GM12878 (cell line): ENCODE measurements around the gene BRINP2. TPM values are rescaled to one million over a fixed set of nuclear protein-coding genes. Genes with fewer than 3 reads are reported as not detected.

ENCODE experiments used
- ATAC-seq: fragments of 200-7000 bp; cut with Tn5 transposase; 3 replicates; pipeline ENCODE4 v1.9.1; 2020; ENCODE audit warnings: mild to moderate bottlenecking, moderate library complexity
- BruUV-seq: library from RNA; stranded (reverse); fragments of 400-500 nt; replicated peaks from 2 replicates; lab custom pipeline; 2021; lab: Mats Ljungman, UMichigan
- CTCF ChIA-PET: fragments of 300-600 bp; sonication (Branson Sonifier 250); formaldehyde crosslinking; extraction: SDS; loops from one replicate; lab custom pipeline; 2021; ENCODE audit warnings: inconsistent platforms; lab: Yijun Ruan, JAX
- POLR2A ChIA-PET: fragments of 350-600 bp; formaldehyde crosslinking; extraction: SDS; loops from one replicate; lab custom pipeline; 2021; ENCODE audit warnings: inconsistent platforms; lab: Charles Lee
- RAD21 ChIA-PET: fragments of 300-600 bp; sonication (Branson Sonifier 250); formaldehyde crosslinking; loops from one replicate; lab custom pipeline; 2023; ENCODE audit warnings: antibody characterized with exemption; ENCODE audit not compliant: unreplicated experiment; lab: Charles Lee
- SMC1A ChIA-PET: fragments of 300-600 bp; sonication (Branson Sonifier 250); formaldehyde crosslinking; loops from one replicate; lab custom pipeline; 2023; ENCODE audit not compliant: unreplicated experiment, uncharacterized antibody; lab: Charles Lee
- DNase-seq: peaks from one replicate; pipeline ENCODE4 v3.0.0-alpha.2; 2011; ENCODE audit warnings: low read depth, low spot score
- FAIRE-seq: peaks from 3 replicates; lab custom pipeline; 2011; peaks lifted over from hg19 to GRCh38; lab: Jason Lieb, UNC
- H2AFZ ChIP-seq: 2 replicates; pipeline ENCODE4 v1.6.0; 2011; ENCODE audit warnings: low read depth, low read length, control low read depth; ENCODE audit not compliant: control insufficient read depth
- H3K27ac ChIP-seq: 2 replicates; pipeline ENCODE4 v1.5.1; 2011; ENCODE audit warnings: control low read depth; ENCODE audit not compliant: control insufficient read depth, insufficient read depth
- H3K27me3 ChIP-seq, 2 experiments: replicated peaks in 1 of 2; 2 replicates each; pipeline versions ENCODE4 v1.6.0 to v1.6.1; 2011; ENCODE audit warnings: low read length in 1 of 2; ENCODE audit not compliant: control insufficient read depth in 2 of 2, insufficient read depth in 2 of 2
- H3K36me3 ChIP-seq, 2 experiments: 2 replicates each; pipeline ENCODE4 v1.5.1; 2011; ENCODE audit warnings: low read length in 1 of 2; ENCODE audit not compliant: control insufficient read depth in 2 of 2, insufficient read depth in 2 of 2
- H3K4me1 ChIP-seq: 2 replicates; pipeline ENCODE4 v1.6.1; 2011; ENCODE audit warnings: mild to moderate bottlenecking, low read length, moderate library complexity, mixed read lengths; ENCODE audit not compliant: control insufficient read depth, insufficient read depth
- H3K4me2 ChIP-seq: 2 replicates; pipeline ENCODE4 v1.6.0; 2011; ENCODE audit warnings: control low read depth; ENCODE audit not compliant: control insufficient read depth, insufficient read depth
- H3K4me3 ChIP-seq: fragments of 200-600 bp; sonication (generic); 2 replicates; pipeline ENCODE4 v1.5.1; 2016
- H3K79me2 ChIP-seq: 2 replicates; pipeline ENCODE4 v1.6.0; 2011; ENCODE audit warnings: low read length; ENCODE audit not compliant: control insufficient read depth, insufficient read depth
- H3K9ac ChIP-seq: 2 replicates; pipeline ENCODE4 v1.8.0; 2011; ENCODE audit warnings: low read length, control low read depth, mixed read lengths; ENCODE audit not compliant: control insufficient read depth, insufficient read depth
- H3K9me3 ChIP-seq: replicated peaks from 3 replicates; pipeline ENCODE4 v1.5.1; 2011; ENCODE audit warnings: mild to moderate bottlenecking, low read length; ENCODE audit not compliant: control insufficient read depth, insufficient read depth
- H4K20me1 ChIP-seq: 2 replicates; pipeline ENCODE4 v1.6.0; 2011; ENCODE audit not compliant: control insufficient read depth, insufficient read depth
- EGR1 ChIP-seq, 2 experiments: IDR thresholded peaks; 1 replicate in 1 of 2; 2 replicates in 1 of 2; pipeline ENCODE4 v1.6.1; 2011 to 2012; ENCODE audit warnings: low read depth in 2 of 2, low read length in 2 of 2, borderline replicate concordance in 1 of 2, mild to moderate bottlenecking in 1 of 2, moderate library complexity in 1 of 2
- HSF1 ChIP-seq: fragments of 150-350 bp; IDR thresholded peaks from 2 replicates; pipeline ENCODE4 v1.6.1; 2014; ENCODE audit warnings: mild to moderate bottlenecking, low read depth, low read length
- JUNB ChIP-seq: IDR thresholded peaks from 2 replicates; pipeline ENCODE4 v1.6.1; 2016; ENCODE audit warnings: antibody characterized with exemption, mild to moderate bottlenecking
- KAT2A ChIP-seq: conservative IDR thresholded peaks from 2 replicates; pipeline ENCODE4 v1.6.1; 2011; ENCODE audit warnings: low read depth, low read length; ENCODE audit not compliant: control insufficient read depth
- KDM1A ChIP-seq: fragments of 200-600 bp; sonication (generic); IDR thresholded peaks from 2 replicates; pipeline ENCODE4 v1.6.1; 2016; ENCODE audit warnings: borderline replicate concordance
- LARP7 ChIP-seq: fragments of 450-650 bp; IDR thresholded peaks from 2 replicates; pipeline ENCODE4 v1.6.1; 2017; ENCODE audit warnings: mild to moderate bottlenecking
- MEF2B ChIP-seq: fragments of 450-650 bp; IDR thresholded peaks from 2 replicates; pipeline ENCODE4 v1.6.1; 2018; ENCODE audit warnings: mild to moderate bottlenecking, moderate library complexity; ENCODE audit not compliant: partially characterized antibody, poor library complexity, severe bottlenecking
- MYC ChIP-seq: IDR thresholded peaks from 2 replicates; pipeline ENCODE4 v1.6.1; 2011; ENCODE audit warnings: mild to moderate bottlenecking, low read length, moderate library complexity, inconsistent platforms; ENCODE audit not compliant: insufficient read depth, insufficient replicate concordance, insufficient read length, severe bottlenecking
- PAX8 ChIP-seq: fragments of 450-650 bp; IDR thresholded peaks from 2 replicates; pipeline ENCODE4 v1.6.1; 2017; ENCODE audit warnings: mild to moderate bottlenecking, moderate library complexity
- RELA ChIP-seq: fragments of 450-650 bp; IDR thresholded peaks from 2 replicates; pipeline ENCODE4 v1.8.0; 2014; ENCODE audit warnings: borderline replicate concordance; ENCODE audit not compliant: partially characterized antibody
- ZNF24 ChIP-seq: fragments of 450-650 bp; IDR thresholded peaks from 2 replicates; pipeline ENCODE4 v1.6.1; 2017; ENCODE audit warnings: antibody characterized with exemption, mild to moderate bottlenecking
- ZNF592 ChIP-seq: fragments of 450-650 bp; IDR thresholded peaks from 2 replicates; pipeline ENCODE4 v1.6.1; 2017; ENCODE audit warnings: mild to moderate bottlenecking, moderate library complexity
- WGBS: methylation state at CpG from one replicate; pipeline ENCODE4 v1.1.6; 2016; ENCODE audit warnings: low lambda C conversion rate; ENCODE audit not compliant: insufficient replicate concordance, insufficient coverage; ENCODE audit errors: missing lambda C conversion rate; 5-methylcytosine and 5-hydroxymethylcytosine counted together
- in situ Hi-C: fragments of 300-500 bp; cut with MboI; formaldehyde crosslinking; loops from 9 replicates; pipeline ENCODE4 v1.14.3; 2018; ENCODE audit warnings: mixed read lengths
- intact Hi-C: fragments of 100-400 bp; cut with micrococcal nuclease; formaldehyde crosslinking; loops from one replicate; pipeline ENCODE4 v1.14.2; 2022; ENCODE audit not compliant: unreplicated experiment
- polyA plus RNA-seq, 11 experiments: library from polyadenylated mRNA; depleted of rRNA in 4 of 11; unstranded in 6 of 11; stranded (reverse) in 5 of 11; fragments of >200 nt; fragmentation: Nextera tagmentation in 4 of 11; fragmentation: Illumina TruSeq in 1 of 11; extraction: Ambion mirVana in 4 of 11; extraction: Trizol in 1 of 11; gene quantifications; 1 replicate in 1 of 11; 2 replicates in 10 of 11; pipeline versions ENCODE4 v1.2.1 to v1.2.3, GENCODE V29; 2011 to 2016; ENCODE audit warnings: inconsistent platforms in 2 of 11, missing spikeins in 2 of 11, low read depth in 1 of 11
- total RNA-seq, 4 experiments: library from RNA; depleted of rRNA in 3 of 4; stranded (reverse); fragments of >200 nt in 3 of 4; fragmentation: Illumina TruSeq in 1 of 4; extraction: Trizol in 1 of 4; gene quantifications; 2 replicates each; pipeline versions ENCODE4 v1.2.1 to v1.2.3, GENCODE V29; 2013 to 2021

Gene BRINP2
- total and polyA plus RNA-seq, 10 of the 15 experiments (the other 5 are each of a cell fraction or from before 2014, with no cell fraction given), result 0.03 TPM; not detected in 9

- TF ChIP-seq ZNF592 (no peak), JUNB (no peak)
Observed at GRCh38 chr1:177287270-177287669, 116.5 kb downstream of the BRINP2 start (continued).

GRCh38 chr1:177287994-177288393, 117.2 kb downstream of the BRINP2 start:
- Histone ChIP-seq H3K9me3 (no peaks in the 10 kb centered on the region), H2AFZ (no peak overlapping the region), H3K36me3 (no peaks in the 10 kb centered on the region), H3K4me1 (no peaks in the 10 kb centered on the region), H3K9ac (no peak overlapping the region), H3K79me2 (no peaks in the 10 kb centered on the region), H3K4me2 (no peak overlapping the region), H4K20me1 (no peaks in the 10 kb centered on the region), H3K4me3 (no peak overlapping the region), H3K27me3 (no peaks in the 10 kb centered on the region), H3K27ac (no peak overlapping the region)
- SMC1A ChIA-PET, result no interaction called here
- intact Hi-C loops (no loop called here), in situ Hi-C loops (no loop called here)
- FAIRE-seq (no peak), DNase-seq (no peak), ATAC-seq (no peak)
- CTCF ChIA-PET, result no interaction called here
- no TSS peak for BruUV-seq
- RAD21 ChIA-PET, result no interaction called here
- WGBS, result 0% methylated on average over 2 of the region's 2 CpGs
- POLR2A ChIA-PET, result no interaction called here
- TF ChIP-seq KDM1A, result no peak
- no peak for TF ChIP-seq MYC
- no peak for TF ChIP-seq PAX8
- TF ChIP-seq HSF1, result no peak
- TF ChIP-seq ZNF24, result no peak
- no peak for TF ChIP-seq MEF2B
- no peak for TF ChIP-seq RELA
- no peak for TF ChIP-seq EGR1 (IDR thresholded peaks at IDR 0.05; ENCODE audit: borderline replicate concordance in 1 of 2, low read depth in 2 of 2, low read length in 2 of 2)
- TF ChIP-seq LARP7, result no peak
- TF ChIP-seq KAT2A, result no peak
